NB4 (cell line): ENCODE measurements around the gene USP6NL.

Experiments used
- TF ChIP-seq, protein P1 (sequence below): IDR thresholded peaks from one replicate; pipeline ENCODE4 v1.5.1; 2012; ENCODE audit warnings: low read depth, low read length
- TF ChIP-seq, protein P2 (sequence below): IDR thresholded peaks from 2 replicates; pipeline ENCODE4 v1.6.1; 2011; ENCODE audit warnings: low read depth, low read length

DNA sequence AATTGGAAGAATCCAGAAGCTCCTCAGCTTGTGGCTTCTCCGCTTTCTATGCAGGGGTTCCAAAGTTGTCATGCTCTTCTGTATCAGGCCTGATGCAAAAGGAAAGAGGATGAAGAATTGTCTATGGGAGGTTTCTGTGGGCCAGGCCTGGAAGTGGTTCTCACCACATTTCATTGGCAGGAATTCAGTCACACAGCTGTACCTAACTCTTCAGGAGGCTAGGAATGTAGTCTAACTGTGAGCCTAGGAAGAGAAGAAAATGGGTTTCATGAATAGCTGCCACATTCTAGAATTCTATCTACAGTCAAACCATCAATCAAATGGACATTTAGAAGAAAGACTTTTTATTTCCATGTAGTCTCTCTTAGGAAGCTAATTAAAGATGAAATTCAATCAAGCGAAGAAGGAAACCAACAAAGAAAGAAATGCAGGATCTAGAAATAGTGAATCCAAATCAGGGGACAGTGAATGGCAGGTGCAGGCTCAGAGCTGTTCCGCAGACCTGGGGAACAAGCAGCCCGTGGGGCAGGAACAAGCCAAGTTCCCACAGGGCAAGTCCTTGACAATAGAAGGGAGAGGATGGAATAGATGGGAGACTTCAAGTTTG, 25.4 kb upstream of the USP6NL start:
- TF ChIP-seq, protein P1, sequence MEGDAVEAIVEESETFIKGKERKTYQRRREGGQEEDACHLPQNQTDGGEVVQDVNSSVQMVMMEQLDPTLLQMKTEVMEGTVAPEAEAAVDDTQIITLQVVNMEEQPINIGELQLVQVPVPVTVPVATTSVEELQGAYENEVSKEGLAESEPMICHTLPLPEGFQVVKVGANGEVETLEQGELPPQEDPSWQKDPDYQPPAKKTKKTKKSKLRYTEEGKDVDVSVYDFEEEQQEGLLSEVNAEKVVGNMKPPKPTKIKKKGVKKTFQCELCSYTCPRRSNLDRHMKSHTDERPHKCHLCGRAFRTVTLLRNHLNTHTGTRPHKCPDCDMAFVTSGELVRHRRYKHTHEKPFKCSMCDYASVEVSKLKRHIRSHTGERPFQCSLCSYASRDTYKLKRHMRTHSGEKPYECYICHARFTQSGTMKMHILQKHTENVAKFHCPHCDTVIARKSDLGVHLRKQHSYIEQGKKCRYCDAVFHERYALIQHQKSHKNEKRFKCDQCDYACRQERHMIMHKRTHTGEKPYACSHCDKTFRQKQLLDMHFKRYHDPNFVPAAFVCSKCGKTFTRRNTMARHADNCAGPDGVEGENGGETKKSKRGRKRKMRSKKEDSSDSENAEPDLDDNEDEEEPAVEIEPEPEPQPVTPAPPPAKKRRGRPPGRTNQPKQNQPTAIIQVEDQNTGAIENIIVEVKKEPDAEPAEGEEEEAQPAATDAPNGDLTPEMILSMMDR: no peak
- TF ChIP-seq, protein P2, sequence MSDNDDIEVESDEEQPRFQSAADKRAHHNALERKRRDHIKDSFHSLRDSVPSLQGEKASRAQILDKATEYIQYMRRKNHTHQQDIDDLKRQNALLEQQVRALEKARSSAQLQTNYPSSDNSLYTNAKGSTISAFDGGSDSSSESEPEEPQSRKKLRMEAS: no peak
